Measurements from ENCODE around the gene LSS.
"Not testable (repeated sequence)": the region's sequence is repeated elsewhere in the genome, so short reads cannot be mapped to it uniquely, and the experiment has no call there.

Gene LSS

GRCh38 chr21:46145840-46146691, 82.5 kb downstream of the LSS start:
- no peak overlapping the region for H3K4me3 ChIP-seq (ENCODE audit: low read depth, low read length)
- TF ChIP-seq CTCF (IDR thresholded peaks at IDR 0.05; ENCODE audit: insufficient read depth, low read depth, low read length, missing control alignments): no peak
- DNase-seq (ENCODE audit: low read depth): no peak

GRCh38 chr21:46145159-46145839, 83.3 kb downstream of the LSS start:
- H3K4me3 ChIP-seq (ENCODE audit: low read depth, low read length): no peak overlapping the region
- DNase-seq (ENCODE audit: low read depth): no peak
- no peak for TF ChIP-seq CTCF (IDR thresholded peaks at IDR 0.05; ENCODE audit: insufficient read depth, low read depth, low read length, missing control alignments)

GRCh38 chr21:46144464-46145070, 84.0 kb downstream of the LSS start:
- no peak for DNase-seq (ENCODE audit: low read depth)
- no peak for TF ChIP-seq CTCF (IDR thresholded peaks at IDR 0.05; ENCODE audit: insufficient read depth, low read depth, low read length, missing control alignments)
- no peak overlapping the region for H3K4me3 ChIP-seq (ENCODE audit: low read depth, low read length)

GRCh38 chr21:46142582-46143473, 85.7 kb downstream of the LSS start:
- no peak for TF ChIP-seq CTCF (IDR thresholded peaks at IDR 0.05; ENCODE audit: insufficient read depth, low read depth, low read length, missing control alignments)
- no peak overlapping the region for H3K4me3 ChIP-seq (ENCODE audit: low read depth, low read length)
- DNase-seq (ENCODE audit: low read depth): no peak

GRCh38 chr21:46141767-46142581, 86.6 kb downstream of the LSS start:
- DNase-seq (ENCODE audit: low read depth): no peak
- no peak for TF ChIP-seq CTCF (IDR thresholded peaks at IDR 0.05; ENCODE audit: insufficient read depth, low read depth, low read length, missing control alignments)

GRCh38 chr21:46140352-46141003, 88.1 kb downstream of the LSS start:
- DNase-seq (ENCODE audit: low read depth); H3K4me3 ChIP-seq (ENCODE audit: low read depth, low read length): not testable (repeated sequence)

More at GRCh38 chr21:46141767-46142581, 86.6 kb downstream of the LSS start:
- H3K4me3 ChIP-seq (ENCODE audit: low read depth, low read length): no peak overlapping the region

Measured in GM12865 (cell line).